Upper lobe of right lung (tissue), 1 donor: ENCODE data around the gene RAB27A. TPM values are rescaled to one million over a fixed set of nuclear protein-coding genes. Genes with fewer than 3 reads are reported as not detected.
"Not testable (repeated sequence)": the region's sequence is repeated elsewhere in the genome, so short reads cannot be mapped to it uniquely, and the experiment has no call there.

Experiments
- ATAC-seq: fragments of 200-7000 bp; cut with Tn5 transposase; one replicate; pipeline ENCODE4 v1.9.1; 2020; ENCODE audit warnings: mild to moderate bottlenecking, moderate library complexity
- DNase-seq: peaks from one replicate; pipeline ENCODE4 v3.0.0-alpha.2; 2020
- H3K27ac ChIP-seq: fragments of 200-600 bp; one replicate; pipeline ENCODE4 v1.8.0; 2022
- H3K27me3 ChIP-seq: fragments of 200-600 bp; one replicate; pipeline ENCODE4 v1.8.0; 2022; ENCODE audit warnings: mild to moderate bottlenecking
- H3K36me3 ChIP-seq: fragments of 200-600 bp; one replicate; pipeline ENCODE4 v1.8.0; 2022
- H3K4me1 ChIP-seq: fragments of 200-600 bp; one replicate; pipeline ENCODE4 v1.8.0; 2022
- H3K4me3 ChIP-seq: fragments of 200-600 bp; one replicate; pipeline ENCODE4 v1.8.0; 2022; ENCODE audit warnings: mild to moderate bottlenecking
- H3K9me3 ChIP-seq: fragments of 200-600 bp; one replicate; pipeline ENCODE4 v1.8.0; 2022
- CTCF ChIP-seq: fragments of 200-600 bp; IDR thresholded peaks from one replicate; pipeline ENCODE4 v1.8.0; 2022; ENCODE audit warnings: antibody characterized with exemption
- intact Hi-C: fragments of 100-400 bp; cut with DNase I; formaldehyde crosslinking; loops from one replicate; pipeline ENCODE4 v1.11.0; 2022
- total RNA-seq: library from RNA; stranded (reverse); fragmentation: NEBNext Ultra II Directional; extraction: Animal tissue kit (Norgen Biotek cat#: 25700); gene quantifications from one replicate; pipeline ENCODE4 v1.2.1, GENCODE V29; 2021
- donor health status: DM: no; HTN: yes; CAD: no; lungs with severe emphysema.

RAB27A gene
- total RNA-seq, 1 donor from 2014 or later = 72.5 TPM

GRCh38 chr15:55297315-55297714 lies 7.7 kb upstream of the RAB27A start:
- intact Hi-C loops = no loop called here
- H3K27me3 ChIP-seq = no peaks in the 10 kb centered on the region
- no peaks in the 10 kb centered on the region for H3K4me1 ChIP-seq
- H3K4me3 ChIP-seq = no peak overlapping the region
- TF ChIP-seq CTCF = no peak
- no peaks in the 10 kb centered on the region for H3K36me3 ChIP-seq
- ATAC-seq (no peak), DNase-seq (no peak)
- H3K9me3 ChIP-seq = no peaks in the 10 kb centered on the region
- H3K27ac ChIP-seq = no peak overlapping the region

DNA sequence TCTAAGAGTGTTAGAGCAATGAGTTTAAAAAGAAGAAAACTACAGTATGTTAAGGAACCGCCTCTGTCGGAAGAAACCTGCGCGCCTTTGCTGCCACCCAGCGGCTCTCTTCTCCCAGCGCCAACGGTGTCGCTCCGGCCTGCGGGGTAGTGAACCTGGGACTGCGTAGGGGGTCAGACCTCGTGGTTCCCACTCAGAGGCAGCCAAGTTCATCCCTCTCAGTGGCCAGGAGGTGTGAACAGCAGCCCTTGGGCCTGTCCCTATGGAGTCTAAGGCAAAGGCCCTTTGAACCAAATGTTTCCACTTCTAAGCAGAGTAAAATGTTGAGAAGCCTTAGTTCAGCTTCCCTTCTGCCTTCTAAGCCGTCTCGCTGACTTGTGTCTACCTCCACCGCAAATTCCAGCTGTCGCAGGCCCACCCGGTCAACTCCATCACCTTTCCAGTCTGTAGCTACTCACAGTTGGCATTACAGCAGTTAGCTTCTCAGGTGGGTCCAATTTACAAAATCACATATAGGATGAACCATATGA lies 980 bp upstream of the RAB27A start:
- peak; percentile 94 for TF ChIP-seq CTCF
- Histone ChIP-seq H3K9me3 (no peaks in the 10 kb centered on the region), H3K27me3 (no peaks in the 10 kb centered on the region), H3K4me1 (peaks cover 4% of the 10 kb centered on the region), H3K27ac (peak overlapping the region; percentile 94), H3K4me3 (peak overlapping the region; percentile 80), H3K36me3 (no peaks in the 10 kb centered on the region)
- DNase-seq (peak; percentile 93), ATAC-seq (peak; percentile 90)
- intact Hi-C loops = loop anchor here (5.0 kb wide), 1 partner anchor 73 kb away; no protein-coding TSS in a partner anchor

DNA sequence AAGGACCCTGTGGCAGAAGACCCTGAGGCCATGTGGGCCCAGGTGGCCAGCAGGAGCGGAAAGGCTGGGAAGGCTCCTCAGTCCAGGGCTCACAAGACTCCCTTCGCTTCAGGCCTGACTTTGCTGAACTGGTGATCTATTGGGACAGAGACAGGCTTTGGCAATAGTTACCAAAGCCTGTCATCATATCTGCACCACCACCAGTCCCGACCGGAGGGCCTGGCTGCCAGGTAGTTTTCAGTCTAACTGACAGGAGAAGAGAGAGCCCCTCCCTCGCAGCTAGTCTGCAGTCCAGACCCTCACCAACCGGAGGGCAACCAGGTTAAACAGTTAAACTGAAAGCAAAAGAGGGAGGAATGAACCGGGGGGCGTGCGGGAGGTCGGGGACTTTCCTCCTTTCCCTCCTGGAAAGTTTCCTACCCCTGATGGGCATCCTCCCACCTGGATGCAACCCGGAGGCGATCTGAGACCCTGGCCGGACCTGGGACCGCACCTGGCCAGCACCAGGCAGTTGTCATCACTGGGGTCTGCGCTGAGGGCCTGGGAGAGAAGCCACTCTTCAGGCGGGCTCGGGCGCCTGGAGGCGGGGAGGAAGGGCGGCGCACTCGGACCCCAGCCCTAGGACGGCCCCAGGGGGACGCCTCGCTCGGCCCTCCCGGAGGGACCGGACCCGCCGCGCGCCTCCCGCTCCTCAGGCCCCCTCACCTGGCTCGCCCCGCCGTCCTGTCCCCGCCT lies 435 bp downstream of the RAB27A start:
- Histone ChIP-seq H3K4me1 (peaks cover 8% of the 10 kb centered on the region), H3K4me3 (peak overlapping the region; percentile 80), H3K9me3 (no peaks in the 10 kb centered on the region), H3K27ac (peak overlapping the region; percentile 94), H3K36me3 (no peaks in the 10 kb centered on the region), H3K27me3 (no peaks in the 10 kb centered on the region)
- DNase-seq (peak; percentile 72), ATAC-seq (peak; percentile 57)
- intact Hi-C loops = no loop called here
- no peak for TF ChIP-seq CTCF

DNA sequence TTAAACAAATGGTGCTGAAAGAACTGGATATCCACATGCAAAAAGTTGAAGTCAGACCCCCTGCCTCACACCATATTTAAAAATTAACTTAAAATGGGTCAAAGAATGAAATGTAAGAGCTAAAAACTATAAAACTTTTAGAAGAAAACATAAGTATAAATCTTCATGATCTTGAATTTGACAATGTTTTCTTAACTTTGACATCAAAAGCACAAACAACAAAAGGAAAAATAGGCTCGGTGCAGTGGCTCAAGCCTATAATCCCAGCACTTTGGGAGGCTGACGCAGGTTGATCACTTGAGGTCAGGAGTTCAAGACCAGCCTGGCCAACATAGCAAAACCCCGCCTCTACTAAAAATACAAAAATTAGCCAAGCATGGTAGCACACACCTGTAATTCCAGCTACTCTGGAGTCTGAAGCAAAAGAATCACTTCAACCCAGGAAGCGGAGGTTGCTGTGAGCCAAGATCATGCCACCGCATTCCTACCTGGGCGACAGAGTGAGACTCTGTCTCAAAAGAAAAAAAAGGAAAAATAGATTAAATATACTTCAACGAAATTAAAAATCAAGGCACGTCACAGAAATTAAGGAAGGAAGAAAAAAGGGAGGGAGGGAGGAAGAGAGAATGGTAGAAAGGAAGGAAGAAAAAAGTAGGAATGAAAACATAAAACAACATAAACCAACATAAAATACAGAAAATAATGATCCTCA lies 1.5 kb downstream of the RAB27A start:
- Histone ChIP-seq H3K9me3 (no peaks in the 10 kb centered on the region), H3K36me3 (no peaks in the 10 kb centered on the region), H3K4me3 (peak overlapping the region; percentile 80), H3K27ac (peak overlapping the region; percentile 94), H3K4me1 (peaks cover 17% of the 10 kb centered on the region), H3K27me3 (no peaks in the 10 kb centered on the region)
- no peak for TF ChIP-seq CTCF
- intact Hi-C loops = no loop called here
- DNase-seq = no peak
- ATAC-seq = no peak

GRCh38 chr15:55286442-55287189 lies 3.0 kb downstream of the RAB27A start:
- H3K27me3 ChIP-seq, H3K36me3 ChIP-seq, intact Hi-C loops, H3K9me3 ChIP-seq, H3K27ac ChIP-seq, ATAC-seq, H3K4me3 ChIP-seq, DNase-seq: not testable (repeated sequence)
- peaks cover 33% of the 10 kb centered on the region for H3K4me1 ChIP-seq
